ENCODE results near the gene CSTF2T.

DNA sequence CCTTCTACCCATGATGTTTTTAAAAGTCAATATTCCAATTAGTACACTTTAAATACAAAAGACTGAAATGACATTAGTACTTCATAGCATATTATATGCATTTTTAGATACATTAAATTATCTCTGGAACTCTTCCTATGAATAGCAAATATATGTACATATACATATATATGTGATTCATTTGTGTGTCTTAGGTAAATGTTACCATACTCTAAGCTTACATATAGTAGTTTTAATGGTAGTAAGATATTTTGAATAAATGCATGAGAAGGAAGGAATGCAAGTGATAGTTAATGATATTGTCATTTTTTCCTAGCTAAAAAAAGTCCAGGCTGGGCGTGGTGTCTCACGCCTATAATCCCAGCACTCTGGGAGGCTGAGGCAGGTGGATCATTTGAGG lies 46.0 kb upstream of the CSTF2T start:
- TF ChIP-seq POLR2A (IDR thresholded peaks at IDR 0.05) = no peak
- TF ChIP-seq, protein P1, sequence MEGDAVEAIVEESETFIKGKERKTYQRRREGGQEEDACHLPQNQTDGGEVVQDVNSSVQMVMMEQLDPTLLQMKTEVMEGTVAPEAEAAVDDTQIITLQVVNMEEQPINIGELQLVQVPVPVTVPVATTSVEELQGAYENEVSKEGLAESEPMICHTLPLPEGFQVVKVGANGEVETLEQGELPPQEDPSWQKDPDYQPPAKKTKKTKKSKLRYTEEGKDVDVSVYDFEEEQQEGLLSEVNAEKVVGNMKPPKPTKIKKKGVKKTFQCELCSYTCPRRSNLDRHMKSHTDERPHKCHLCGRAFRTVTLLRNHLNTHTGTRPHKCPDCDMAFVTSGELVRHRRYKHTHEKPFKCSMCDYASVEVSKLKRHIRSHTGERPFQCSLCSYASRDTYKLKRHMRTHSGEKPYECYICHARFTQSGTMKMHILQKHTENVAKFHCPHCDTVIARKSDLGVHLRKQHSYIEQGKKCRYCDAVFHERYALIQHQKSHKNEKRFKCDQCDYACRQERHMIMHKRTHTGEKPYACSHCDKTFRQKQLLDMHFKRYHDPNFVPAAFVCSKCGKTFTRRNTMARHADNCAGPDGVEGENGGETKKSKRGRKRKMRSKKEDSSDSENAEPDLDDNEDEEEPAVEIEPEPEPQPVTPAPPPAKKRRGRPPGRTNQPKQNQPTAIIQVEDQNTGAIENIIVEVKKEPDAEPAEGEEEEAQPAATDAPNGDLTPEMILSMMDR (IDR thresholded peaks at IDR 0.05) = no peak
